ENCODE measurements around the gene SLC32A1.

Gene SLC32A1

DNA sequence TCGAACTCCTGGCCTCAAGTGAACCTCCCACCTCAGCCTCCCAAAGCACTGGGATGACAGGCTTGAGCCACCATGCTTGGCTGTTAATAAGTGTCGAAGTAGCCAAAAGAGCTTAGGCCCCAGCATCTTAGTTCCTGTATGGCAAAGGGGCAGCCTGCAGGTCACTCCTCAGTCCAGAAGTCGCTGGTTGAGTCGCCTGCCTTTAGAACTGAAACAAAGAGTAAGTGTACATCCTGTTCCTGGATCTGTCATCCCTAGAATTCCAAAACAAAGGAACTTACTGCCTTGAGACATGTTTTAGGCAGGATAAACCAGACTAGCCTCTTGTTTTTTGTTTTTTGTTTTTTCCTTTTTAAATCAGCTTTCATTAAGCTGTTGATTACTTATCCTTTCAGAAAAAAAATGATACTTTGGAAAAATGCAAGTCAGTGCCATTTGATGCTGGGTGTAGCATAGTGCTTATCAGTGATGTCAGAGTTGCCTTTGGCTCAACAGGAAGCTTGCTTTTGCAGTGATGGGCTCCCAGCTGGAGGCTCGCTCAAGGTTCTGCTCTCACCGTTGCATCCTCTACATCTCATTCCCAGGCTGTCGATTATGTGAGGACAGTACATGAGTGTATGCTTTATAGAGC is 33.0 kb downstream of the SLC32A1 start:
- Histone ChIP-seq H3K4me3 (ENCODE audit: low read length) (no peak overlapping the region), H3K9me3 (ENCODE audit: control insufficient read depth, insufficient read depth, low read length) (no peaks in the 10 kb centered on the region), H3K36me3 (ENCODE audit: control insufficient read depth, low read length) (peaks cover 76% of the 10 kb centered on the region), H3K4me2 (ENCODE audit: low read length) (no peak overlapping the region), H4K20me1 (ENCODE audit: control insufficient read depth, insufficient read depth, low read depth, low read length) (no peaks in the 10 kb centered on the region; the same call in 1 of the 2 replicates), H3F3A (ENCODE audit: control insufficient read depth, insufficient read depth) (0 out of 2 replicates have a peak, but pooled peaks cover 2% of the 10 kb centered on the region), H3K4me1 (ENCODE audit: control insufficient read depth, low read length) (no peaks in the 10 kb centered on the region), H3K9me2 (replicated peaks; ENCODE audit: control insufficient read depth, low read length) (no peaks in the 10 kb centered on the region), H3K79me2 (ENCODE audit: control insufficient read depth, low read length) (no peaks in the 10 kb centered on the region), H3K27ac (ENCODE audit: low read depth, low read length) (no peak overlapping the region), H3K27me3 (ENCODE audit: control insufficient read depth, low read length) (no peaks in the 10 kb centered on the region)
- no peak for TF ChIP-seq EZH2phosphoT487 (IDR thresholded peaks at IDR 0.05; ENCODE audit: borderline replicate concordance, low read length)
- TF ChIP-seq, protein P1, sequence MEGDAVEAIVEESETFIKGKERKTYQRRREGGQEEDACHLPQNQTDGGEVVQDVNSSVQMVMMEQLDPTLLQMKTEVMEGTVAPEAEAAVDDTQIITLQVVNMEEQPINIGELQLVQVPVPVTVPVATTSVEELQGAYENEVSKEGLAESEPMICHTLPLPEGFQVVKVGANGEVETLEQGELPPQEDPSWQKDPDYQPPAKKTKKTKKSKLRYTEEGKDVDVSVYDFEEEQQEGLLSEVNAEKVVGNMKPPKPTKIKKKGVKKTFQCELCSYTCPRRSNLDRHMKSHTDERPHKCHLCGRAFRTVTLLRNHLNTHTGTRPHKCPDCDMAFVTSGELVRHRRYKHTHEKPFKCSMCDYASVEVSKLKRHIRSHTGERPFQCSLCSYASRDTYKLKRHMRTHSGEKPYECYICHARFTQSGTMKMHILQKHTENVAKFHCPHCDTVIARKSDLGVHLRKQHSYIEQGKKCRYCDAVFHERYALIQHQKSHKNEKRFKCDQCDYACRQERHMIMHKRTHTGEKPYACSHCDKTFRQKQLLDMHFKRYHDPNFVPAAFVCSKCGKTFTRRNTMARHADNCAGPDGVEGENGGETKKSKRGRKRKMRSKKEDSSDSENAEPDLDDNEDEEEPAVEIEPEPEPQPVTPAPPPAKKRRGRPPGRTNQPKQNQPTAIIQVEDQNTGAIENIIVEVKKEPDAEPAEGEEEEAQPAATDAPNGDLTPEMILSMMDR (IDR thresholded peaks at IDR 0.05; ENCODE audit: low read depth, low read length, poor library complexity, severe bottlenecking): no peak

DNA sequence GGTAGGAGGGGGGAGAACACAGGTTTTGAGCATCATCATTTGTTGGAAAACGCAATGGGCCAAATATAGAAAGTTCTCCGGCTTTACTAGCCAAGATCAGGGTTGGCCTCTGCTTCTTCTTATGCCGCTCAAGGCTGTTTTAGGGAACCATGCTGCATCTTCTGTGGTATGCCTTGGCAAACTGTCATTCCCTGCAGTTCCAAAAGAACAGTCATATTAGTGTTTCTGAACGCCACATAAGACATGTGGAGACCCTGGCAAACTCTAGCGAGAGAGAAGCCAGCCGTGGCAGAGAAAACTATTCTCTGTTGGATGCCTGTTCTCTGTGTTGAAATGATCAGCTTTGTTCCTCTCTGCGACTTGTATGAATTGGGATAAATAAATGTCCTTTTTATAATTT is 34.8 kb downstream of the SLC32A1 start:
- no peaks in the 10 kb centered on the region for H3K79me2 ChIP-seq (ENCODE audit: control insufficient read depth, low read length)
- H4K20me1 ChIP-seq (ENCODE audit: control insufficient read depth, insufficient read depth, low read depth, low read length): no peaks in the 10 kb centered on the region
- H3K4me2 ChIP-seq (ENCODE audit: low read length): no peak overlapping the region
- TF ChIP-seq EZH2phosphoT487 (IDR thresholded peaks at IDR 0.05; ENCODE audit: borderline replicate concordance, low read length): no peak
- TF ChIP-seq, protein P1 (IDR thresholded peaks at IDR 0.05; ENCODE audit: low read depth, low read length, poor library complexity, severe bottlenecking): no peak
- H3K9me3 ChIP-seq (ENCODE audit: control insufficient read depth, insufficient read depth, low read length): no peaks in the 10 kb centered on the region
- no peaks in the 10 kb centered on the region for H3K4me1 ChIP-seq (ENCODE audit: control insufficient read depth, low read length)
- no peaks in the 10 kb centered on the region for H3K27me3 ChIP-seq (ENCODE audit: control insufficient read depth, low read length)
- H3K9me2 ChIP-seq (replicated peaks; ENCODE audit: control insufficient read depth, low read length): no peaks in the 10 kb centered on the region
- no peak overlapping the region for H3K4me3 ChIP-seq (ENCODE audit: low read length)
- H3F3A ChIP-seq (ENCODE audit: control insufficient read depth, insufficient read depth): no peaks in the 10 kb centered on the region
- H3K27ac ChIP-seq (ENCODE audit: low read depth, low read length): no peak overlapping the region
- peaks cover 78% of the 10 kb centered on the region for H3K36me3 ChIP-seq (ENCODE audit: control insufficient read depth, low read length)

DNA sequence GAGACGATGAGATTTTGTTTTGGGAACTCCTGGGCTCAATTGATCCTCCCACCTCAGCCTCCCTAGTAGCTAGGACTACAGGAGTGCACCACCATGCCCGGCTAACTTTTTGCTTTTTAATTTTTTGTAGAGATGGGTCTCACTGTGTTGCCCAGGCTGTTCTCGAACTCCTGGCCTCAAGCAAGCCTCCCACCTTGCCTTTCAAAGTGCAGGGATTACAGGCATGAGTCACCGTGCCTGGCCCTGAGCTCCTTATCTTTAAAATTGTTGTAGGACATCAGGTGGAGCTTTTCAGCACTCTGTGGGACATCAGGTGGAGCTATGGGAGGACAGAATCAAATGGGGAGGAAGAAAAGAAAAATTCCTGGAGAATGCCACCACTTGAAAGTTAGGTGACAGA is 36.7 kb downstream of the SLC32A1 start:
- H3K27ac ChIP-seq (ENCODE audit: low read depth, low read length): no peak overlapping the region
- no peaks in the 10 kb centered on the region for H4K20me1 ChIP-seq (ENCODE audit: control insufficient read depth, insufficient read depth, low read depth, low read length)
- no peaks in the 10 kb centered on the region for H3K4me1 ChIP-seq (ENCODE audit: control insufficient read depth, low read length)
- H3K4me3 ChIP-seq (ENCODE audit: low read length): no peak overlapping the region
- H3K4me2 ChIP-seq (ENCODE audit: low read length): no peak overlapping the region
- no peak for TF ChIP-seq EZH2phosphoT487 (IDR thresholded peaks at IDR 0.05; ENCODE audit: borderline replicate concordance, low read length)
- TF ChIP-seq, protein P1 (IDR thresholded peaks at IDR 0.05; ENCODE audit: low read depth, low read length, poor library complexity, severe bottlenecking): no peak
- no peaks in the 10 kb centered on the region for H3F3A ChIP-seq (ENCODE audit: control insufficient read depth, insufficient read depth)
- H3K9me3 ChIP-seq (ENCODE audit: control insufficient read depth, insufficient read depth, low read length): no peaks in the 10 kb centered on the region
- H3K36me3 ChIP-seq (ENCODE audit: control insufficient read depth, low read length): peaks cover 73% of the 10 kb centered on the region
- no peaks in the 10 kb centered on the region for H3K9me2 ChIP-seq (replicated peaks; ENCODE audit: control insufficient read depth, low read length)
- no peaks in the 10 kb centered on the region for H3K79me2 ChIP-seq (ENCODE audit: control insufficient read depth, low read length)
- H3K27me3 ChIP-seq (ENCODE audit: control insufficient read depth, low read length): no peaks in the 10 kb centered on the region
